Peyer's patch (tissue), 4 donors: Measurements from ENCODE around the gene UVRAG.

Experiments used
- CTCF ChIP-seq, 6 experiments: fragments of 450-650 bp in 4 of 6; fragments of 200-600 bp in 2 of 6; sonication (generic) in 1 of 6; IDR thresholded peaks; one replicate each; pipeline ENCODE4 v1.5.1; 2017 to 2019; ENCODE audit warnings: antibody characterized with exemption in 6 of 6, mild to moderate bottlenecking in 3 of 6, moderate library complexity in 1 of 6
- POLR2A ChIP-seq, 2 donors: fragments of 450-650 bp; IDR thresholded peaks; one replicate each; pipeline ENCODE4 v1.5.1; 2017; ENCODE audit warnings: antibody characterized with exemption in 2 of 2, mild to moderate bottlenecking in 2 of 2, moderate library complexity in 2 of 2

GRCh38 chr11:76157891-76158290 is 342.9 kb downstream of the UVRAG start:
- TF ChIP-seq POLR2A (IDR thresholded peaks at IDR 0.05) (no peak), CTCF (IDR thresholded peaks at IDR 0.05) (no peak)
